KMS-11 (cell line): ENCODE measurements around the gene CYBA.

ENCODE experiments used
- H2AFZ ChIP-seq: fragments of 200-600 bp; sonication (generic); 2 replicates; pipeline ENCODE4 v1.6.1; 2016; ENCODE audit warnings: antibody characterized with exemption, mixed run types, low read depth
- H3K27ac ChIP-seq: fragments of 200-600 bp; sonication (generic); 2 replicates; pipeline ENCODE4 v1.6.1; 2016; ENCODE audit warnings: mild to moderate bottlenecking, mixed run types
- H3K27me3 ChIP-seq: fragments of 200-600 bp; sonication (generic); 2 replicates; pipeline ENCODE4 v1.6.1; 2017; ENCODE audit warnings: mild to moderate bottlenecking, low read depth, mixed run types, moderate library complexity; ENCODE audit not compliant: insufficient read depth
- H3K36me3 ChIP-seq: fragments of 200-600 bp; sonication (generic); 2 replicates; pipeline ENCODE4 v1.6.1; 2017; ENCODE audit warnings: mild to moderate bottlenecking, mixed run types; ENCODE audit not compliant: insufficient read depth
- H3K4me1 ChIP-seq: fragments of 200-600 bp; sonication (generic); 2 replicates; pipeline ENCODE4 v1.6.1; 2016; ENCODE audit warnings: mild to moderate bottlenecking, low read depth, mixed run types; ENCODE audit not compliant: poor library complexity, severe bottlenecking
- H3K4me2 ChIP-seq: fragments of 200-600 bp; sonication (generic); 2 replicates; pipeline ENCODE4 v1.7.0; 2016; ENCODE audit warnings: mild to moderate bottlenecking, mixed run types
- H3K4me3 ChIP-seq: fragments of 200-600 bp; sonication (generic); IDR thresholded peaks from 2 replicates; pipeline ENCODE4 v1.6.1; 2017; ENCODE audit warnings: low read depth, low read length, mixed read lengths; ENCODE audit not compliant: insufficient read depth
- H3K79me2 ChIP-seq: fragments of 200-600 bp; sonication (generic); 2 replicates; pipeline ENCODE4 v1.6.1; 2016; ENCODE audit warnings: low read depth, mixed run types; ENCODE audit not compliant: insufficient read depth
- H3K9ac ChIP-seq: fragments of 200-600 bp; sonication (generic); 2 replicates; pipeline ENCODE4 v1.6.1; 2016; ENCODE audit warnings: mild to moderate bottlenecking, mixed run types
- H4K20me1 ChIP-seq: fragments of 200-600 bp; sonication (generic); 2 replicates; pipeline ENCODE4 v1.6.1; 2016; ENCODE audit warnings: mild to moderate bottlenecking, mixed run types; ENCODE audit not compliant: insufficient read depth
- TF ChIP-seq, protein P1 (sequence below): fragments of 200-600 bp; sonication (generic); conservative IDR thresholded peaks from 2 replicates; pipeline ENCODE4 v1.6.1; 2017; ENCODE audit warnings: low read depth, mild to moderate bottlenecking, antibody characterized with exemption, low read length, moderate library complexity, mixed read lengths

CYBA gene

DNA sequence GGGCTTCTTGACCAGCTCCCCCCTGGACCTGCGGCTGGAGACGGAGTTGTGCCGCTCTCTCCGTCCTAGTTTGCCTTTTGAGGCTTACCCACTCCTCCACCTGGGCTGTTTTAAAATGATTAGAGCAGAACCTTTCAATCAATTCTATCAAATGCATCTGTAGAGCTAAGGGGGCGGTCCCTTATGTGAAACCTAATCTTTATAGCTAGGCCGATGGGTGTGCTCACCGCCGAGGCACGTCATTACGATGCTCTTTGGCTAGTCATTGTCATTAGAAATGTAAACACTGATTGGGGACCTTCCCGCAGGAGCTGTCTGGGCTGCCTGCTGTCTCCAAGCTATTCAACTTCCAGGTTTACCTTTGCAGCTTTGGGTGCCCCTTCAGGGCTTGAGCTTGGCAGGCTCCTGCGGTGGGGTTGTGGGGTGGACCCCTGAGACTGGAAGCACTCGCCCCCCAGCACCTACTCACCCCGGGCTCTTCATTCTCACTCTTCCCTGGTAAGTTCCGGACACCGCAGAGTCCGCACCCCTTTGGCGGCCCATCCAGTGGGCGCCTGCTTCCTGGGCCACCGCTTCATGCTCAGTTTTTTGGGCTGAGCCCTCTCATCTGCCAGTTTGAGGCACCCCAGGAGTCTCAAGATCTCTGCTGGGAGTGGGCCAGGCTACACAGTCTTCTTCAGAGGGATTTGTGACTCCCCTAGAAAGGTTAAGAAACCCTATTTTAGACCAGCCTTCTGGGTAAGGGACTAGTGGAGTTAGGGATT lies 33.4 kb downstream of the CYBA start:
- Histone ChIP-seq H2AFZ (no peak overlapping the region), H3K9ac (no peak overlapping the region), H3K4me3 (no peak overlapping the region), H3K4me1 (peaks cover 19% of the 10 kb centered on the region), H3K4me2 (no peak overlapping the region), H3K79me2 (peaks cover 4% of the 10 kb centered on the region; the same call in 1 of the 2 replicates), H3K27me3 (no peaks in the 10 kb centered on the region), H3K36me3 (no peaks in the 10 kb centered on the region; the same call in 1 of the 2 replicates), H4K20me1 (0 out of 2 replicates have a peak, but pooled peaks cover 4% of the 10 kb centered on the region), H3K27ac (no peak overlapping the region)
- TF ChIP-seq, protein P1, sequence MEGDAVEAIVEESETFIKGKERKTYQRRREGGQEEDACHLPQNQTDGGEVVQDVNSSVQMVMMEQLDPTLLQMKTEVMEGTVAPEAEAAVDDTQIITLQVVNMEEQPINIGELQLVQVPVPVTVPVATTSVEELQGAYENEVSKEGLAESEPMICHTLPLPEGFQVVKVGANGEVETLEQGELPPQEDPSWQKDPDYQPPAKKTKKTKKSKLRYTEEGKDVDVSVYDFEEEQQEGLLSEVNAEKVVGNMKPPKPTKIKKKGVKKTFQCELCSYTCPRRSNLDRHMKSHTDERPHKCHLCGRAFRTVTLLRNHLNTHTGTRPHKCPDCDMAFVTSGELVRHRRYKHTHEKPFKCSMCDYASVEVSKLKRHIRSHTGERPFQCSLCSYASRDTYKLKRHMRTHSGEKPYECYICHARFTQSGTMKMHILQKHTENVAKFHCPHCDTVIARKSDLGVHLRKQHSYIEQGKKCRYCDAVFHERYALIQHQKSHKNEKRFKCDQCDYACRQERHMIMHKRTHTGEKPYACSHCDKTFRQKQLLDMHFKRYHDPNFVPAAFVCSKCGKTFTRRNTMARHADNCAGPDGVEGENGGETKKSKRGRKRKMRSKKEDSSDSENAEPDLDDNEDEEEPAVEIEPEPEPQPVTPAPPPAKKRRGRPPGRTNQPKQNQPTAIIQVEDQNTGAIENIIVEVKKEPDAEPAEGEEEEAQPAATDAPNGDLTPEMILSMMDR: no peak

DNA sequence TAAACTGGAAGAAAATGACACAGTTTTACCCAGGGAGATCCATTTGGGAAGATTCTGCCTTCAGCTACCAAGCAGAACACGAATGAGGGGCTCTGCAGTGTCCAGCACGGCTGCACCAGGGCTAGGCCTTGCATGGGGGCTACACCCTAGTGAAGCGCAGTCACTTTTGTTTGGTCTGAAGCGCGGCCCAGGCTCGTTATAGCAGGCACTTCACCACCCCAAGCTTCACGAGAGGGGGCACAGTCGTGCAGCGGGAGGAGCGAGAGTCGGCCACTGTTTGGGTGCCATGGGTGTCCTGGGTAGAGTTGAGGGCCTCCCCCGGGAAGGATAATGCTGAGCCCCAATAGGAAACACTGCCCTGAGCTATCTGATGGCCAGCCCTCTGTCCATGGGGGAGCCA lies 34.1 kb downstream of the CYBA start:
- peaks cover 4% of the 10 kb centered on the region; the same call in 1 of the 2 replicates for H3K79me2 ChIP-seq
- H3K9ac ChIP-seq: no peak overlapping the region
- 0 out of 2 replicates have a peak, but pooled peaks cover 4% of the 10 kb centered on the region for H4K20me1 ChIP-seq
- no peak overlapping the region for H3K4me2 ChIP-seq
- H3K27ac ChIP-seq: no peak overlapping the region
- no peaks in the 10 kb centered on the region for H3K36me3 ChIP-seq
- no peaks in the 10 kb centered on the region for H3K27me3 ChIP-seq
- peaks cover 19% of the 10 kb centered on the region for H3K4me1 ChIP-seq
- no peak overlapping the region for H2AFZ ChIP-seq
- TF ChIP-seq, protein P1: no peak
- H3K4me3 ChIP-seq: no peak overlapping the region

DNA sequence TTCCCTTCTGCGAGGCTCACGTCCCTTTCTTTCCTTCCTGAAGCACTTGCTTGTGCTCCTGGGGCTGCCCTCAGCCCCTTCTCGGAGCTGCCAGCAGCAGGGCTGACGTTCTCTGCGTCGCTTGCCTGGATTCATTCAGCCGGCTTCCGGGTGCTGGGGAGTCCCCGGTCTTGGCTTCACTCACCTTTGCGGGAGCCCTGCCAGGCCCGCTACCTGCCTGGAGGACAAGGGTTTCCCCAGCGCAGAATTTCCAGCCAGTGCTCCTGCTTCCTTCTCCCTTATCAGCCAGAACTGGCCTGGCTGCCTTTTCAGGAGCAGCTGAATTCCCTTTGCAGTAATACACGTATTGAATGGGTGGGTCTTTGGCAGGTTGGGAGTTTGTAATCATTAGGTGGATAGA lies 34.5 kb downstream of the CYBA start:
- H3K36me3 ChIP-seq: no peaks in the 10 kb centered on the region
- H3K27me3 ChIP-seq: no peaks in the 10 kb centered on the region
- H2AFZ ChIP-seq: no peak overlapping the region
- H3K4me2 ChIP-seq: no peak overlapping the region
- H3K4me3 ChIP-seq: no peak overlapping the region
- H3K4me1 ChIP-seq: peaks cover 19% of the 10 kb centered on the region
- TF ChIP-seq, protein P1: no peak
- 0 out of 2 replicates have a peak, but pooled peaks cover 4% of the 10 kb centered on the region for H4K20me1 ChIP-seq
- peaks cover 4% of the 10 kb centered on the region; the same call in 1 of the 2 replicates for H3K79me2 ChIP-seq
- no peak overlapping the region for H3K27ac ChIP-seq
- H3K9ac ChIP-seq: no peak overlapping the region

DNA sequence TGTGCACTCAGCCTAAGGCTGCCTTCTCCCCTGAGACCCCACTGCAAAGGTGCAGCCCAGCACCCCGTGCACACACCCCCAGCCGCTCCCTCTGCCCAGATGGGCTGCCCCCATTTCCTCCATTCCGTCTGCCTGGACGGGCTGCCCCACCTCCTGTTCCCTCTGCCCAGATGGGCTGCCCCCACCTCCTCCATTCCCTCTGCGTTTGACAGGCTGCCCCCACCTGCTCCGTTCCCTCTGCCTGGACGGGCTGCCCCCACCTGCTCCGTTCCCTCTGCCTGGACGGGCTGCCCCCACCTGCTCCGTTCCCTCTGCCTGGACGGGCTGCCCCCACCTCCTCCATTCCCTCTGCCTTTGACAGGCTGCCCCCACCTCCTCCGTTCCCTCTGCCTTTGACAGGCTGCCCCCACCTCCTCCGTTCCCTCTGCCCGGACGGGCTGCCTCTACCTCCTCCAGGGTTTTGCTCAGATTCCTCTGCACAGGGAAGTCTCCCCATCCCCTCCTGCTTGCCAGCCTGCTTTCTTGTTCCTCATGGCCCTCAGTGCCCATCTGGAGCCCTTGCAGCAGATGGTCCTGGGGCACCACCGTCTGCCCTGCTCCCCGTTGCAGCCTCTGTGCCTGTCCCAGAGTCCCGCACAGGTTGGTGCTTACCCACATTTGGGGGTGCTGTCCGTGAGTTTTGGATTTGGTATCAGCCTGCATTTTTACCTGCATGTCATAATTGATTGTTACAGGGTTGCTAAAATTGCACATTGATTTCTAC lies 35.9 kb downstream of the CYBA start:
- no peak overlapping the region for H3K27ac ChIP-seq
- H4K20me1 ChIP-seq: 0 out of 2 replicates have a peak, but pooled peaks cover 4% of the 10 kb centered on the region
- H3K79me2 ChIP-seq: peaks cover 4% of the 10 kb centered on the region; the same call in 1 of the 2 replicates
- no peaks in the 10 kb centered on the region for H3K36me3 ChIP-seq
- H3K4me3 ChIP-seq: no peak overlapping the region
- H3K27me3 ChIP-seq: no peaks in the 10 kb centered on the region
- TF ChIP-seq, protein P1: no peak
- H3K4me2 ChIP-seq: no peak overlapping the region
- no peak overlapping the region for H2AFZ ChIP-seq
- H3K9ac ChIP-seq: no peak overlapping the region
- H3K4me1 ChIP-seq: peaks cover 12% of the 10 kb centered on the region
